ENCODE results near the gene CREB3L1. TPM values are rescaled to one million over a fixed set of nuclear protein-coding genes. Genes with fewer than 3 reads are reported as not detected.

Gene CREB3L1
- total RNA-seq, 1 experiment from 2014 or later = 3.3 TPM

- H3K36me3 Mint-ChIP-seq (ENCODE audit: insufficient read depth in 1 of 3, low read depth in 3 of 3) = peaks cover 0 to under 1% (median 0%) of the 10 kb centered on the region in 3 experiments; a peak in 3 of 7 replicates
- Histone ChIP-seq H3K4ac (ENCODE audit: low read depth, low read length) (no peak overlapping the region), H3K56ac (ENCODE audit: insufficient read length, low read depth, low read length) (no peak overlapping the region), H2BK20ac (ENCODE audit: low read depth, low read length, poor library complexity, severe bottlenecking) (no peak overlapping the region), H3K27me3 (ENCODE audit: insufficient read depth, low read length) (no peaks in the 10 kb centered on the region), H3K79me1 (ENCODE audit: insufficient read depth, low read depth, low read length, poor library complexity, severe bottlenecking) (no peaks in the 10 kb centered on the region), H4K8ac (replicated peaks; ENCODE audit: insufficient read length, low read depth, low read length) (no peak overlapping the region), H2BK12ac (ENCODE audit: insufficient read length, low read depth, low read length) (no peak overlapping the region), H2AK5ac (ENCODE audit: insufficient read length, low read length) (no peak overlapping the region), H3K79me2 (ENCODE audit: insufficient read depth, low read length) (no peaks in the 10 kb centered on the region), H2AFZ (ENCODE audit: low read length) (no peak overlapping the region), H4K20me1 (ENCODE audit: control insufficient read depth, insufficient read depth, insufficient read length) (no peaks in the 10 kb centered on the region), H3K4me1 (ENCODE audit: insufficient read depth, low read length) (no peaks in the 10 kb centered on the region), H4K91ac (ENCODE audit: insufficient read length, low read depth, low read length) (no peak overlapping the region), H3K27ac (ENCODE audit: insufficient read length, low read depth, low read length) (no peak overlapping the region), H3K9ac (ENCODE audit: extremely low read depth, insufficient read length, low read length) (no peak overlapping the region), H3K23me2 (ENCODE audit: insufficient read length, low read depth, low read length, poor library complexity, severe bottlenecking) (no peaks in the 10 kb centered on the region), H2BK5ac (ENCODE audit: insufficient read length, low read length) (no peak overlapping the region), H3K9me3 (ENCODE audit: control insufficient read depth, low read depth, low read length) (no peaks in the 10 kb centered on the region), H3K18ac (ENCODE audit: insufficient read length, low read depth, low read length) (no peak overlapping the region), H2BK15ac (ENCODE audit: low read depth, low read length) (no peak overlapping the region), H3K4me2 (ENCODE audit: insufficient read depth, insufficient read length, low read length) (no peak overlapping the region), H3K14ac (ENCODE audit: insufficient read depth, low read length) (no peak overlapping the region), H2BK120ac (ENCODE audit: low read depth, low read length, poor library complexity, severe bottlenecking) (no peak overlapping the region), H4K5ac (ENCODE audit: insufficient read length, low read depth, low read length) (no peak overlapping the region), H3T11ph (ENCODE audit: low read length) (no peak overlapping the region), H3K23ac (ENCODE audit: insufficient read length, low read depth, low read length) (no peak overlapping the region)
- peaks cover 11 to 27% of the 10 kb centered on the region in 2 experiments for H3K4me1 Mint-ChIP-seq
- H3K4me3 Mint-ChIP-seq = no peak overlapping the region
- H3K27me3 Mint-ChIP-seq (ENCODE audit: low read depth) = no peaks in the 10 kb centered on the region
- peak overlapping the region in 1 of 3 experiments; percentile 64; a peak in 1 of 7 replicates for H3K27ac Mint-ChIP-seq
- WGBS (ENCODE audit: extremely low coverage, insufficient read length, low lambda C conversion rate) = no CpG with 5 or more reads among the region's 5 CpGs
- TF ChIP-seq CTCF (conservative IDR thresholded peaks at IDR 0.05) = no peak
- no peaks in the 10 kb centered on the region for H3K9me3 Mint-ChIP-seq
- no peak for DNase-seq
Observed at GRCh38 chr11:46306296-46306853, 28.9 kb downstream of the CREB3L1 start.
